Measurements from ENCODE around the gene CXCL10.
A peak's percentile ranks its signal among the peaks of the same experiment; 100 is the strongest.

Gene CXCL10

GRCh38 chr4:76023389-76023788 lies at the start of gene CXCL10:
Gene CXCL10 (minus strand): TSS chr4:76023497. CDS start chr4:76023431, 66 bp downstream.
- no peaks in the 10 kb centered on the region for H3K4me1 ChIP-seq (ENCODE audit: insufficient read depth, poor library complexity, severe bottlenecking)
- H3K27me3 ChIP-seq (ENCODE audit: insufficient read depth, poor library complexity, severe bottlenecking): no peaks in the 10 kb centered on the region
- no peaks in the 10 kb centered on the region for H3K9me3 ChIP-seq (ENCODE audit: severe bottlenecking)
- H3K4me3 ChIP-seq (ENCODE audit: severe bottlenecking): no peak within 1 kb of the TSS
- ATAC-seq (ENCODE audit: low read depth) (no peak), DNase-seq (ENCODE audit: low spot score) (no peak)
- no peaks in the 10 kb centered on the region for H3K36me3 ChIP-seq (ENCODE audit: low read depth)
- no peak within 1 kb of the TSS for H3K27ac ChIP-seq (ENCODE audit: poor library complexity, severe bottlenecking)
- no peak for TF ChIP-seq CTCF (IDR thresholded peaks at IDR 0.05; ENCODE audit: poor library complexity, severe bottlenecking)

GRCh38 chr4:76072760-76073159 lies 49.5 kb upstream of the CXCL10 start:
- Histone ChIP-seq H3K27ac (ENCODE audit: poor library complexity, severe bottlenecking) (no peak overlapping the region), H3K36me3 (ENCODE audit: low read depth) (no peaks in the 10 kb centered on the region), H3K9me3 (ENCODE audit: severe bottlenecking) (no peaks in the 10 kb centered on the region), H3K4me3 (ENCODE audit: severe bottlenecking) (no peak overlapping the region), H3K27me3 (ENCODE audit: insufficient read depth, poor library complexity, severe bottlenecking) (no peaks in the 10 kb centered on the region), H3K4me1 (ENCODE audit: insufficient read depth, poor library complexity, severe bottlenecking) (no peaks in the 10 kb centered on the region)
- TF ChIP-seq CTCF (IDR thresholded peaks at IDR 0.05; ENCODE audit: poor library complexity, severe bottlenecking): no peak
- DNase-seq (ENCODE audit: low spot score) (no peak), ATAC-seq (ENCODE audit: low read depth) (no peak)

- TF ChIP-seq CTCF (IDR thresholded peaks at IDR 0.05; ENCODE audit: poor library complexity, severe bottlenecking): peak; percentile 95
These were observed 44.5 kb upstream of the CXCL10 start for GRCh38 chr4:76067652-76068286.

GRCh38 chr4:76066546-76066945 lies 43.2 kb upstream of the CXCL10 start:
- no peak overlapping the region for H3K4me3 ChIP-seq (ENCODE audit: severe bottlenecking)
- no peaks in the 10 kb centered on the region for H3K4me1 ChIP-seq (ENCODE audit: insufficient read depth, poor library complexity, severe bottlenecking)
- DNase-seq (ENCODE audit: low spot score): no peak
- H3K36me3 ChIP-seq (ENCODE audit: low read depth): no peaks in the 10 kb centered on the region
- H3K27me3 ChIP-seq (ENCODE audit: insufficient read depth, poor library complexity, severe bottlenecking): no peaks in the 10 kb centered on the region
- H3K27ac ChIP-seq (ENCODE audit: poor library complexity, severe bottlenecking): no peak overlapping the region
- ATAC-seq (ENCODE audit: low read depth): no peak
- H3K9me3 ChIP-seq (ENCODE audit: severe bottlenecking): no peaks in the 10 kb centered on the region
- TF ChIP-seq CTCF (IDR thresholded peaks at IDR 0.05; ENCODE audit: poor library complexity, severe bottlenecking): no peak

More at GRCh38 chr4:76067652-76068286, 44.5 kb upstream of the CXCL10 start:
- H3K27ac ChIP-seq (ENCODE audit: poor library complexity, severe bottlenecking): no peak overlapping the region
- no peak for DNase-seq (ENCODE audit: low spot score)
- H3K27me3 ChIP-seq (ENCODE audit: insufficient read depth, poor library complexity, severe bottlenecking): no peaks in the 10 kb centered on the region
- no peak overlapping the region for H3K4me3 ChIP-seq (ENCODE audit: severe bottlenecking)
- no peaks in the 10 kb centered on the region for H3K4me1 ChIP-seq (ENCODE audit: insufficient read depth, poor library complexity, severe bottlenecking)
- H3K9me3 ChIP-seq (ENCODE audit: severe bottlenecking): no peaks in the 10 kb centered on the region
- ATAC-seq (ENCODE audit: low read depth): peak; percentile 88
- H3K36me3 ChIP-seq (ENCODE audit: low read depth): no peaks in the 10 kb centered on the region

GRCh38 chr4:76061982-76062381 lies 38.7 kb upstream of the CXCL10 start:
- no peak for TF ChIP-seq CTCF (IDR thresholded peaks at IDR 0.05; ENCODE audit: poor library complexity, severe bottlenecking)
- DNase-seq (ENCODE audit: low spot score): no peak
- no peaks in the 10 kb centered on the region for H3K36me3 ChIP-seq (ENCODE audit: low read depth)
- H3K27ac ChIP-seq (ENCODE audit: poor library complexity, severe bottlenecking): no peak overlapping the region
- no peak for ATAC-seq (ENCODE audit: low read depth)
- H3K27me3 ChIP-seq (ENCODE audit: insufficient read depth, poor library complexity, severe bottlenecking): no peaks in the 10 kb centered on the region
- H3K4me3 ChIP-seq (ENCODE audit: severe bottlenecking): no peak overlapping the region
- H3K9me3 ChIP-seq (ENCODE audit: severe bottlenecking): no peaks in the 10 kb centered on the region
- H3K4me1 ChIP-seq (ENCODE audit: insufficient read depth, poor library complexity, severe bottlenecking): peaks cover 26% of the 10 kb centered on the region

All from RWPE2 (cell line).